ENCODE data around the gene TMEM86B. TPM values are rescaled to one million over a fixed set of nuclear protein-coding genes. Genes with fewer than 3 reads are reported as not detected.

The TMEM86B gene
- total and polyA plus RNA-seq, 2 experiments from 2014 or later: 0.46 to 2.4 TPM

GRCh38 chr19:55258828-55259539 is 30.4 kb upstream of the TMEM86B start, which contains the start of gene PPP6R1:
PPP6R1 (minus strand) TSS chr19:55259017; CDS start chr19:55247103, 11,914 bp downstream.
- Histone ChIP-seq H3K9ac (peak within 1 kb of the TSS; percentile 96), H3K27ac (peak within 1 kb of the TSS; percentile 93), H2AFZ (peak within 1 kb of the TSS; percentile 93), H3K36me3 (ENCODE audit: low read depth) (no peaks in the 10 kb centered on the region; the same call in 1 of the 2 replicates), H3K79me2 (ENCODE audit: insufficient read depth) (peaks cover 47% of the 10 kb centered on the region), H3K4me2 (ENCODE audit: unreplicated experiment) (peak within 1 kb of the TSS; percentile 97), H3F3A (ENCODE audit: insufficient read depth) (peaks cover 32% of the 10 kb centered on the region), H4K20me1 (ENCODE audit: insufficient read depth) (peaks cover 6% of the 10 kb centered on the region; the same call in 1 of the 2 replicates), H3K27me3 (replicated peaks; ENCODE audit: insufficient read depth) (no peaks in the 10 kb centered on the region), H3K9me2 (ENCODE audit: insufficient read depth) (no peaks in the 10 kb centered on the region), H3K4me1 (ENCODE audit: insufficient read depth) (peaks cover 26% of the 10 kb centered on the region), H3K9me3 (ENCODE audit: low read depth) (no peaks in the 10 kb centered on the region), H3K4me3 (peak within 1 kb of the TSS; percentile 98)
- TF ChIP-seq EZH2 (IDR thresholded peaks at IDR 0.05; ENCODE audit: insufficient read depth, poor library complexity, severe bottlenecking): no peak
- no peak for TF ChIP-seq EZH2phosphoT487 (IDR thresholded peaks at IDR 0.05; ENCODE audit: insufficient read depth, low read depth)
- 1% methylated on average over 65 to 76 of the region's 76 CpGs for WGBS, 2 experiments (ENCODE audit: low coverage in 1 of 2, low lambda C conversion rate in 2 of 2, missing lambda C conversion rate in 2 of 2)
- DNase-seq: peak; percentile 98
- in situ Hi-C loops (cut with MboI): no loop called here

DNA sequence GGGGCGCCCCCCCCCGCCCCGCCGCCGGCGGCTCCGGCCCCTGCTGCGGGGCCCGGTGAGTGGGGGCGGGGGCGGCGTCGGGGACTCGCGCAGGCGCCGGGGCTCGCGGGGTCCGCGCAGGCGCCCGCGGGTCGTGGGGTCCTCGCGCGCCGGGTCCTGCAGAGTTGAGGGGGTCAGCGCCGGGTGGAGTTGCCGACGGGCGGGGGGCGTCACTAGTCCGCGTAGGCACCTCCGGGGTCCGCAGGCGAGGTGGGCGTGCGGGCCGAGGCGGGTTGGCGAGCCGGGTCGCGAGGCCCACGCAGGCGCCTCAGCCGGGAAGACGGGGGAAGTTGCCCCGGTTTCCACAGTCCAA is 29.9 kb upstream of the TMEM86B start:
- Histone ChIP-seq H3K27me3 (replicated peaks; ENCODE audit: insufficient read depth) (no peaks in the 10 kb centered on the region), H3K4me1 (ENCODE audit: insufficient read depth) (peaks cover 26% of the 10 kb centered on the region), H3K4me3 (peak overlapping the region; percentile 98), H4K20me1 (ENCODE audit: insufficient read depth) (peaks cover 6% of the 10 kb centered on the region; the same call in 1 of the 2 replicates), H3F3A (ENCODE audit: insufficient read depth) (peaks cover 32% of the 10 kb centered on the region), H3K9ac (peak overlapping the region; percentile 96), H2AFZ (peak overlapping the region; percentile 74), H3K36me3 (ENCODE audit: low read depth) (no peaks in the 10 kb centered on the region; the same call in 1 of the 2 replicates), H3K9me2 (ENCODE audit: insufficient read depth) (no peaks in the 10 kb centered on the region), H3K4me2 (ENCODE audit: unreplicated experiment) (peak overlapping the region; percentile 40), H3K27ac (peak overlapping the region; percentile 78), H3K79me2 (ENCODE audit: insufficient read depth) (peaks cover 52% of the 10 kb centered on the region), H3K9me3 (ENCODE audit: low read depth) (no peaks in the 10 kb centered on the region)
- TF ChIP-seq EZH2 (IDR thresholded peaks at IDR 0.05; ENCODE audit: insufficient read depth, poor library complexity, severe bottlenecking) (no peak), EZH2phosphoT487 (IDR thresholded peaks at IDR 0.05; ENCODE audit: insufficient read depth, low read depth) (no peak)
- in situ Hi-C loops (cut with MboI): no loop called here
- WGBS, 2 experiments (ENCODE audit: low coverage in 1 of 2, low lambda C conversion rate in 2 of 2, missing lambda C conversion rate in 2 of 2): 0 to 9% methylated on average over 4 to 10 of the region's 53 CpGs
- peak; percentile 52 for DNase-seq

GRCh38 chr19:55257461-55258420 is 29.2 kb upstream of the TMEM86B start:
- WGBS, 2 experiments (ENCODE audit: low coverage in 1 of 2, low lambda C conversion rate in 2 of 2, missing lambda C conversion rate in 2 of 2): 4% methylated on average over 35 to 51 of the region's 51 CpGs
- in situ Hi-C loops (cut with MboI): no loop called here
- Histone ChIP-seq H3K4me3 (peak overlapping the region; percentile 98), H3K27me3 (replicated peaks; ENCODE audit: insufficient read depth) (no peaks in the 10 kb centered on the region), H3K4me1 (ENCODE audit: insufficient read depth) (peaks cover 26% of the 10 kb centered on the region), H3K4me2 (ENCODE audit: unreplicated experiment) (peak overlapping the region; percentile 97), H3K9ac (peak overlapping the region; percentile 96), H3K27ac (peak overlapping the region; percentile 78), H3K9me3 (ENCODE audit: low read depth) (no peaks in the 10 kb centered on the region), H3K79me2 (ENCODE audit: insufficient read depth) (peaks cover 59% of the 10 kb centered on the region), H3K9me2 (ENCODE audit: insufficient read depth) (no peaks in the 10 kb centered on the region), H2AFZ (no peak overlapping the region), H4K20me1 (ENCODE audit: insufficient read depth) (peaks cover 6% of the 10 kb centered on the region; the same call in 1 of the 2 replicates), H3F3A (ENCODE audit: insufficient read depth) (peaks cover 32% of the 10 kb centered on the region), H3K36me3 (ENCODE audit: low read depth) (no peaks in the 10 kb centered on the region; the same call in 1 of the 2 replicates)
- DNase-seq: peak; percentile 61
- TF ChIP-seq EZH2 (IDR thresholded peaks at IDR 0.05; ENCODE audit: insufficient read depth, poor library complexity, severe bottlenecking) (no peak), EZH2phosphoT487 (IDR thresholded peaks at IDR 0.05; ENCODE audit: insufficient read depth, low read depth) (no peak)
